HepG2 (cell line): Measurements from ENCODE around the gene MPZL3. TPM values are rescaled to one million over a fixed set of nuclear protein-coding genes. Genes with fewer than 3 reads are reported as not detected.
A peak's percentile ranks its signal among the peaks of the same experiment; 100 is the strongest.

Experiments
- AKAP8 ChIP-seq: sonication (generic); formaldehyde crosslinking; IDR thresholded peaks from 2 replicates; pipeline ENCODE4 v1.5.1; 2020; ENCODE audit warnings: mild to moderate bottlenecking, missing genetic modification reagents
- EHMT2 ChIP-seq: fragments of 200-600 bp; sonication (generic); IDR thresholded peaks from 2 replicates; pipeline ENCODE4 v1.7.0; 2017; ENCODE audit warnings: antibody characterized with exemption, low read depth, low read length, borderline replicate concordance
- GATAD2A ChIP-seq: IDR thresholded peaks from 2 replicates; pipeline ENCODE4 v1.6.1; 2016
- HCFC1 ChIP-seq: fragments of 150-350 bp; IDR thresholded peaks from 2 replicates; pipeline ENCODE4 v1.6.1; 2014; ENCODE audit warnings: low read depth, low read length
- HMG20B ChIP-seq: conservative IDR thresholded peaks from 2 replicates; pipeline ENCODE4 v1.6.1; 2016; ENCODE audit warnings: missing genetic modification reagents, missing compliant biosample characterization
- KLF13 ChIP-seq: sonication (generic); formaldehyde crosslinking; IDR thresholded peaks from 2 replicates; pipeline ENCODE4 v1.4.0; 2020; ENCODE audit warnings: mild to moderate bottlenecking, missing genetic modification reagents
- MED8 ChIP-seq: sonication (generic); formaldehyde crosslinking; IDR thresholded peaks from 2 replicates; pipeline ENCODE4 v1.8.1; 2023; ENCODE audit warnings: mild to moderate bottlenecking, missing genetic modification reagents; ENCODE audit not compliant: insufficient replicate concordance
- MTA3 ChIP-seq: sonication (generic); formaldehyde crosslinking; IDR thresholded peaks from 2 replicates; pipeline ENCODE4 v1.4.0; 2020; ENCODE audit warnings: missing genetic modification reagents
- MXD4 ChIP-seq: IDR thresholded peaks from 2 replicates; pipeline ENCODE4 v1.6.1; 2016; ENCODE audit warnings: mild to moderate bottlenecking, missing biosample characterization, missing genetic modification reagents
- WIZ ChIP-seq: sonication (generic); formaldehyde crosslinking; IDR thresholded peaks from 2 replicates; pipeline ENCODE4 v1.5.1; 2020; ENCODE audit warnings: mild to moderate bottlenecking, missing genetic modification reagents
- ZBTB21 ChIP-seq: sonication (generic); formaldehyde crosslinking; IDR thresholded peaks from 2 replicates; pipeline ENCODE4 v1.4.0; 2020; ENCODE audit warnings: missing genetic modification reagents
- ZEB1 ChIP-seq: IDR thresholded peaks from 2 replicates; pipeline ENCODE4 v1.6.1; 2012; ENCODE audit warnings: mild to moderate bottlenecking, low read depth, inconsistent platforms; ENCODE audit not compliant: insufficient replicate concordance
- ZNF34 ChIP-seq: sonication (generic); formaldehyde crosslinking; IDR thresholded peaks from 2 replicates; pipeline ENCODE4 v1.4.0; 2020; ENCODE audit warnings: mild to moderate bottlenecking, missing genetic modification reagents, borderline replicate concordance
- ZNF431 ChIP-seq: sonication (generic); formaldehyde crosslinking; IDR thresholded peaks from 2 replicates; pipeline ENCODE4 v1.9.0; 2022; ENCODE audit warnings: missing genetic modification reagents, low read depth, mild to moderate bottlenecking, borderline replicate concordance
- ZNF652 ChIP-seq: IDR thresholded peaks from 2 replicates; pipeline ENCODE4 v1.6.1; 2016; ENCODE audit warnings: low read depth, borderline replicate concordance
- ZZZ3 ChIP-seq: sonication (generic); formaldehyde crosslinking; IDR thresholded peaks from 2 replicates; pipeline ENCODE4 v1.4.0; 2020; ENCODE audit warnings: missing genetic modification reagents, mild to moderate bottlenecking, borderline replicate concordance
- polyA plus RNA-seq, 8 experiments: library from polyadenylated mRNA; depleted of rRNA in 3 of 8; stranded (reverse) in 7 of 8; unstranded in 1 of 8; fragments of >200 nt; fragmentation: Illumina TruSeq in 4 of 8; extraction: Trizol in 4 of 8; gene quantifications; 2 replicates each; pipeline versions ENCODE4 v1.2.1 to v1.2.3, GENCODE V29; 2011 to 2016; ENCODE audit warnings: low read depth in 4 of 8, missing spikeins in 1 of 8, mixed read lengths in 1 of 8; ENCODE audit not compliant: insufficient read depth in 1 of 8
- total RNA-seq, 5 experiments: library from RNA; depleted of rRNA; stranded (reverse); fragments of >200 nt; fragmentation: Illumina TruSeq; extraction: Trizol; gene quantifications; 2 replicates each; pipeline ENCODE4 v1.2.3, GENCODE V29; 2016; ENCODE audit warnings: low read depth in 1 of 5
- TF ChIP-seq, protein P1 (sequence below): fragments of 450-650 bp; IDR thresholded peaks from 2 replicates; pipeline ENCODE4 v1.6.1; 2016
- TF ChIP-seq, protein P2 (sequence below): sonication (generic); formaldehyde crosslinking; IDR thresholded peaks from 2 replicates; pipeline ENCODE4 v1.5.1; 2020; ENCODE audit warnings: missing genetic modification reagents, mild to moderate bottlenecking, borderline replicate concordance
- TF ChIP-seq, protein P3 (sequence below): sonication (generic); formaldehyde crosslinking; IDR thresholded peaks from 2 replicates; pipeline ENCODE4 v1.4.0; 2020; ENCODE audit warnings: missing genetic modification reagents, borderline replicate concordance
- TF ChIP-seq, protein P4 (sequence below), 2 experiments: IDR thresholded peaks; 2 replicates each; pipeline ENCODE4 v1.6.1; 2011 to 2012; ENCODE audit warnings: low read length in 2 of 2, borderline replicate concordance in 1 of 2, low read depth in 1 of 2, mild to moderate bottlenecking in 1 of 2, moderate library complexity in 1 of 2

Gene MPZL3
- total and polyA plus RNA-seq, 2 of the 13 experiments (the other 11 are each of a cell fraction or from before 2014, with no cell fraction given): 5.3 to 9.3 TPM

DNA sequence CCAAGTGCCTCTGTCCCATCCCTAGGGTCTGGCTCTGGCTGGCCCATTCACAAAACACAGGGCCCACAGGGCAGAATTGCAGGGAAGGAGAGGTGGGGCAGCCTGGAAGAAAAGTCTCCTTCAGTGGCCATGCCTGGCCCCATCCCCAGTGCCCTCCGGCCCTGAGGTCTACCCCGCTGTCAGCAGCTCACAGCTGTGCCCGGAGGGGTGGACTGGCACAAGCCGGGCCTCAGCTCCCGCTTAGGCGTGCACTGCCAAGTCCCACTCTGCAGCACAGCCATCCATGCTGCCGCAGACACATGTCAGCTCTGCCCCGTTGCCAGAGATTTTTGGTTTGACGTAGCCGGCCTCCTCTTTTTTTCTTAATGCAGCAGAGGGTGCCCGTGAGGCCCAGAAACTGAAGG is 71.9 kb downstream of the MPZL3 start (continued):
- TF ChIP-seq ZZZ3: no peak
- TF ChIP-seq ZBTB21 (CRISPR knock-in tag): no peak
- no peak for TF ChIP-seq EHMT2
- no peak for TF ChIP-seq MXD4
- TF ChIP-seq WIZ (CRISPR knock-in tag): no peak
- TF ChIP-seq ZNF652 (CRISPR knock-in tag): no peak
- TF ChIP-seq ZNF431 (CRISPR knock-in tag): no peak
- no peak for TF ChIP-seq AKAP8 (CRISPR knock-in tag)
- no peak for TF ChIP-seq HCFC1
- TF ChIP-seq, protein P1, sequence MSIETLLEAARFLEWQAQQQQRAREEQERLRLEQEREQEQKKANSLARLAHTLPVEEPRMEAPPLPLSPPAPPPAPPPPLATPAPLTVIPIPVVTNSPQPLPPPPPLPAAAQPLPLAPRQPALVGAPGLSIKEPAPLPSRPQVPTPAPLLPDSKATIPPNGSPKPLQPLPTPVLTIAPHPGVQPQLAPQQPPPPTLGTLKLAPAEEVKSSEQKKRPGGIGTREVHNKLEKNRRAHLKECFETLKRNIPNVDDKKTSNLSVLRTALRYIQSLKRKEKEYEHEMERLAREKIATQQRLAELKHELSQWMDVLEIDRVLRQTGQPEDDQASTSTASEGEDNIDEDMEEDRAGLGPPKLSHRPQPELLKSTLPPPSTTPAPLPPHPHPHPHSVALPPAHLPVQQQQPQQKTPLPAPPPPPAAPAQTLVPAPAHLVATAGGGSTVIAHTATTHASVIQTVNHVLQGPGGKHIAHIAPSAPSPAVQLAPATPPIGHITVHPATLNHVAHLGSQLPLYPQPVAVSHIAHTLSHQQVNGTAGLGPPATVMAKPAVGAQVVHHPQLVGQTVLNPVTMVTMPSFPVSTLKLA: no peak
- TF ChIP-seq, protein P2, sequence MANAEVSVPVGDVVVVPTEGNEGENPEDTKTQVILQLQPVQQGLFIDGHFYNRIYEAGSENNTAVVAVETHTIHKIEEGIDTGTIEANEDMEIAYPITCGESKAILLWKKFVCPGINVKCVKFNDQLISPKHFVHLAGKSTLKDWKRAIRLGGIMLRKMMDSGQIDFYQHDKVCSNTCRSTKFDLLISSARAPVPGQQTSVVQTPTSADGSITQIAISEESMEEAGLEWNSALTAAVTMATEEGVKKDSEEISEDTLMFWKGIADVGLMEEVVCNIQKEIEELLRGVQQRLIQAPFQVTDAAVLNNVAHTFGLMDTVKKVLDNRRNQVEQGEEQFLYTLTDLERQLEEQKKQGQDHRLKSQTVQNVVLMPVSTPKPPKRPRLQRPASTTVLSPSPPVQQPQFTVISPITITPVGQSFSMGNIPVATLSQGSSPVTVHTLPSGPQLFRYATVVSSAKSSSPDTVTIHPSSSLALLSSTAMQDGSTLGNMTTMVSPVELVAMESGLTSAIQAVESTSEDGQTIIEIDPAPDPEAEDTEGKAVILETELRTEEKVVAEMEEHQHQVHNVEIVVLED (CRISPR knock-in tag): no peak
- TF ChIP-seq, protein P3, sequence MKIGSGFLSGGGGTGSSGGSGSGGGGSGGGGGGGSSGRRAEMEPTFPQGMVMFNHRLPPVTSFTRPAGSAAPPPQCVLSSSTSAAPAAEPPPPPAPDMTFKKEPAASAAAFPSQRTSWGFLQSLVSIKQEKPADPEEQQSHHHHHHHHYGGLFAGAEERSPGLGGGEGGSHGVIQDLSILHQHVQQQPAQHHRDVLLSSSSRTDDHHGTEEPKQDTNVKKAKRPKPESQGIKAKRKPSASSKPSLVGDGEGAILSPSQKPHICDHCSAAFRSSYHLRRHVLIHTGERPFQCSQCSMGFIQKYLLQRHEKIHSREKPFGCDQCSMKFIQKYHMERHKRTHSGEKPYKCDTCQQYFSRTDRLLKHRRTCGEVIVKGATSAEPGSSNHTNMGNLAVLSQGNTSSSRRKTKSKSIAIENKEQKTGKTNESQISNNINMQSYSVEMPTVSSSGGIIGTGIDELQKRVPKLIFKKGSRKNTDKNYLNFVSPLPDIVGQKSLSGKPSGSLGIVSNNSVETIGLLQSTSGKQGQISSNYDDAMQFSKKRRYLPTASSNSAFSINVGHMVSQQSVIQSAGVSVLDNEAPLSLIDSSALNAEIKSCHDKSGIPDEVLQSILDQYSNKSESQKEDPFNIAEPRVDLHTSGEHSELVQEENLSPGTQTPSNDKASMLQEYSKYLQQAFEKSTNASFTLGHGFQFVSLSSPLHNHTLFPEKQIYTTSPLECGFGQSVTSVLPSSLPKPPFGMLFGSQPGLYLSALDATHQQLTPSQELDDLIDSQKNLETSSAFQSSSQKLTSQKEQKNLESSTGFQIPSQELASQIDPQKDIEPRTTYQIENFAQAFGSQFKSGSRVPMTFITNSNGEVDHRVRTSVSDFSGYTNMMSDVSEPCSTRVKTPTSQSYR (CRISPR knock-in tag): no peak
- no peak for TF ChIP-seq ZEB1
- no peak for TF ChIP-seq MED8 (CRISPR knock-in tag)
- TF ChIP-seq, protein P4, sequence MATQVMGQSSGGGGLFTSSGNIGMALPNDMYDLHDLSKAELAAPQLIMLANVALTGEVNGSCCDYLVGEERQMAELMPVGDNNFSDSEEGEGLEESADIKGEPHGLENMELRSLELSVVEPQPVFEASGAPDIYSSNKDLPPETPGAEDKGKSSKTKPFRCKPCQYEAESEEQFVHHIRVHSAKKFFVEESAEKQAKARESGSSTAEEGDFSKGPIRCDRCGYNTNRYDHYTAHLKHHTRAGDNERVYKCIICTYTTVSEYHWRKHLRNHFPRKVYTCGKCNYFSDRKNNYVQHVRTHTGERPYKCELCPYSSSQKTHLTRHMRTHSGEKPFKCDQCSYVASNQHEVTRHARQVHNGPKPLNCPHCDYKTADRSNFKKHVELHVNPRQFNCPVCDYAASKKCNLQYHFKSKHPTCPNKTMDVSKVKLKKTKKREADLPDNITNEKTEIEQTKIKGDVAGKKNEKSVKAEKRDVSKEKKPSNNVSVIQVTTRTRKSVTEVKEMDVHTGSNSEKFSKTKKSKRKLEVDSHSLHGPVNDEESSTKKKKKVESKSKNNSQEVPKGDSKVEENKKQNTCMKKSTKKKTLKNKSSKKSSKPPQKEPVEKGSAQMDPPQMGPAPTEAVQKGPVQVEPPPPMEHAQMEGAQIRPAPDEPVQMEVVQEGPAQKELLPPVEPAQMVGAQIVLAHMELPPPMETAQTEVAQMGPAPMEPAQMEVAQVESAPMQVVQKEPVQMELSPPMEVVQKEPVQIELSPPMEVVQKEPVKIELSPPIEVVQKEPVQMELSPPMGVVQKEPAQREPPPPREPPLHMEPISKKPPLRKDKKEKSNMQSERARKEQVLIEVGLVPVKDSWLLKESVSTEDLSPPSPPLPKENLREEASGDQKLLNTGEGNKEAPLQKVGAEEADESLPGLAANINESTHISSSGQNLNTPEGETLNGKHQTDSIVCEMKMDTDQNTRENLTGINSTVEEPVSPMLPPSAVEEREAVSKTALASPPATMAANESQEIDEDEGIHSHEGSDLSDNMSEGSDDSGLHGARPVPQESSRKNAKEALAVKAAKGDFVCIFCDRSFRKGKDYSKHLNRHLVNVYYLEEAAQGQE (IDR thresholded peaks at IDR 0.05; ENCODE audit: borderline replicate concordance in 1 of 2, low read depth in 1 of 2, low read length in 2 of 2): no peak
- no peak for TF ChIP-seq MTA3 (CRISPR knock-in tag)
- 0 out of 2 replicates have a peak, but pooled peaks have one; percentile 39 for TF ChIP-seq ZNF34 (CRISPR knock-in tag)
- TF ChIP-seq GATAD2A (CRISPR knock-in tag): no peak
- TF ChIP-seq HMG20B (CRISPR knock-in tag): no peak
- TF ChIP-seq KLF13 (CRISPR knock-in tag): no peak
